Astrocyte (in vitro differentiated cells and primary cell): Measurements from ENCODE around the gene GDF2.

Source experiments
- EZH2 ChIP-seq: IDR thresholded peaks from 2 replicates; pipeline ENCODE4 v1.6.1; 2012; ENCODE audit warnings: mild to moderate bottlenecking, low read length, inconsistent platforms; ENCODE audit not compliant: insufficient read depth
- TF ChIP-seq, protein P1 (sequence below): IDR thresholded peaks from 2 replicates; pipeline ENCODE4 v1.5.1; 2011; ENCODE audit warnings: low read depth, mild to moderate bottlenecking, inconsistent platforms, low read length, moderate library complexity; ENCODE audit not compliant: insufficient read depth

DNA sequence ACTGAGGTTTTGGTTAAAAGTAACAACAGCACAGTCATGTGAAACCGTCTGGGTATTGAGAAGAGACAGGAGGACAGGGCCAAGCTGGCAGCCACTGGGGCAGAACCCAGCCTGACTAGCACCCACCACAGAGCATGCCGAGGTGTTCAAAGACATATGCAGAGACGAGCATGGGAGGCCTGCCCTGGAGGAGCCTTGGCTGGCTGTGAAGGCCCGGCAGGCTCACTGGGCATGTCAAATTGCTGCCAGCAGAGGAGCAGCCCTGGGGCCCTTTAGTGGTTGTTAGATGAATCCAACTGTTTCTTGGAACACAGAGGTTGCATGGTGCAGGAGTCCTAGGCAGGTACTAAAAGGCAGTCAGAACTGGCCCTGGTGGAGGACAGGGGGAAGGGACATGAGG lies 5.0 kb upstream of the GDF2 start:
- TF ChIP-seq, protein P1, sequence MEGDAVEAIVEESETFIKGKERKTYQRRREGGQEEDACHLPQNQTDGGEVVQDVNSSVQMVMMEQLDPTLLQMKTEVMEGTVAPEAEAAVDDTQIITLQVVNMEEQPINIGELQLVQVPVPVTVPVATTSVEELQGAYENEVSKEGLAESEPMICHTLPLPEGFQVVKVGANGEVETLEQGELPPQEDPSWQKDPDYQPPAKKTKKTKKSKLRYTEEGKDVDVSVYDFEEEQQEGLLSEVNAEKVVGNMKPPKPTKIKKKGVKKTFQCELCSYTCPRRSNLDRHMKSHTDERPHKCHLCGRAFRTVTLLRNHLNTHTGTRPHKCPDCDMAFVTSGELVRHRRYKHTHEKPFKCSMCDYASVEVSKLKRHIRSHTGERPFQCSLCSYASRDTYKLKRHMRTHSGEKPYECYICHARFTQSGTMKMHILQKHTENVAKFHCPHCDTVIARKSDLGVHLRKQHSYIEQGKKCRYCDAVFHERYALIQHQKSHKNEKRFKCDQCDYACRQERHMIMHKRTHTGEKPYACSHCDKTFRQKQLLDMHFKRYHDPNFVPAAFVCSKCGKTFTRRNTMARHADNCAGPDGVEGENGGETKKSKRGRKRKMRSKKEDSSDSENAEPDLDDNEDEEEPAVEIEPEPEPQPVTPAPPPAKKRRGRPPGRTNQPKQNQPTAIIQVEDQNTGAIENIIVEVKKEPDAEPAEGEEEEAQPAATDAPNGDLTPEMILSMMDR = no peak
- no peak for TF ChIP-seq EZH2
